Frontal cortex (tissue), 4 donors: ENCODE measurements around the gene CALN1. TPM values are rescaled to one million over a fixed set of nuclear protein-coding genes. Genes with fewer than 3 reads are reported as not detected.
"Not testable (repeated sequence)": the region's sequence is repeated elsewhere in the genome, so short reads cannot be mapped to it uniquely, and the experiment has no call there.

ENCODE experiments used
- DNase-seq, 2 donors: peaks; one replicate each; pipeline ENCODE4 v3.0.0; 2012; ENCODE audit warnings: low spot score in 2 of 2
- FAIRE-seq: peaks from 2 replicates; lab custom pipeline; 2012; peaks lifted over from hg19 to GRCh38; lab: Jason Lieb, UNC
- total RNA-seq: library from RNA; depleted of rRNA; stranded (reverse); fragments of >200 nt; gene quantifications from one replicate; pipeline ENCODE4 v1.2.3, GENCODE V29; 2014
- donor health status: control.
- donor health status: control.
- donor health status: control.

The CALN1 gene
- 40.4 TPM for total RNA-seq

- FAIRE-seq, DNase-seq: not testable (repeated sequence)
These were observed at the start of gene CALN1 for GRCh38 chr7:72412121-72412618. CALN1 (minus strand) TSS chr7:72412338.

GRCh38 chr7:72453471-72453870 is 41.3 kb upstream of the CALN1 start:
- DNase-seq, result no peak
- FAIRE-seq, result no peak

- FAIRE-seq (no peak), DNase-seq (no peak)
These were observed 35.5 kb upstream of the CALN1 start for GRCh38 chr7:72447465-72448204.

- FAIRE-seq (no peak), DNase-seq (no peak)
These were observed 34.7 kb upstream of the CALN1 start for GRCh38 chr7:72446591-72447462.

GRCh38 chr7:72446131-72446530 is 34.0 kb upstream of the CALN1 start:
- DNase-seq, result no peak
- no peak for FAIRE-seq

- DNase-seq (no peak), FAIRE-seq (no peak)
These were observed 33.4 kb upstream of the CALN1 start for GRCh38 chr7:72445580-72445979.

GRCh38 chr7:72445075-72445474 is 32.9 kb upstream of the CALN1 start:
- FAIRE-seq (no peak), DNase-seq (no peak)

GRCh38 chr7:72444026-72444776 is 32.1 kb upstream of the CALN1 start:
- FAIRE-seq (no peak), DNase-seq (no peak)

- DNase-seq (peak in 1 of 2 donors; percentile 16), FAIRE-seq (no peak)
These were observed 29.7 kb upstream of the CALN1 start for GRCh38 chr7:72441791-72442190.

GRCh38 chr7:72438491-72438890 is 26.4 kb upstream of the CALN1 start:
- DNase-seq, result no peak
- FAIRE-seq, result no peak

GRCh38 chr7:72437610-72438009 is 25.5 kb upstream of the CALN1 start:
- FAIRE-seq, result no peak
- DNase-seq, result no peak

GRCh38 chr7:72437061-72437585 is 25.0 kb upstream of the CALN1 start:
- DNase-seq (no peak), FAIRE-seq (no peak)

- no peak for DNase-seq
- no peak for FAIRE-seq
These were observed 23.9 kb upstream of the CALN1 start for GRCh38 chr7:72435925-72436480.

GRCh38 chr7:72435366-72435765 is 23.2 kb upstream of the CALN1 start:
- DNase-seq (no peak), FAIRE-seq (no peak)

GRCh38 chr7:72430531-72430930 is 18.4 kb upstream of the CALN1 start:
- DNase-seq, result no peak
- FAIRE-seq, result no peak

- DNase-seq, result no peak
- no peak for FAIRE-seq
These were observed 17.2 kb upstream of the CALN1 start for GRCh38 chr7:72429316-72429715.

GRCh38 chr7:72416846-72417245 is 4.7 kb upstream of the CALN1 start:
- no peak for FAIRE-seq

GRCh38 chr7:72415586-72415985 is 3.4 kb upstream of the CALN1 start:
- DNase-seq (no peak), FAIRE-seq (no peak)

More at GRCh38 chr7:72416846-72417245, 4.7 kb upstream of the CALN1 start:
- DNase-seq, result no peak

GRCh38 chr7:72413886-72414285 is 1.7 kb upstream of the CALN1 start:
- FAIRE-seq, result no peak
- DNase-seq, result no peak

GRCh38 chr7:72413290-72413689 is 1.2 kb upstream of the CALN1 start:
- no peak for FAIRE-seq
- DNase-seq, result no peak
